Activated naive CD8-positive, alpha-beta T cell (primary cell): Measurements from ENCODE around the gene ATP8B4.
"Not testable (repeated sequence)": the region's sequence is repeated elsewhere in the genome, so short reads cannot be mapped to it uniquely, and the experiment has no call there.

Source experiments
- H3K27ac Mint-ChIP-seq: one replicate; pipeline ENCODE4 v1.8.0; 2021; ENCODE audit warnings: mixed read lengths
- H3K27me3 Mint-ChIP-seq: one replicate; pipeline ENCODE4 v1.8.0; 2021; ENCODE audit warnings: mixed read lengths
- H3K36me3 Mint-ChIP-seq: one replicate; pipeline ENCODE4 v1.8.0; 2021; ENCODE audit warnings: mixed read lengths
- H3K4me1 Mint-ChIP-seq: one replicate; pipeline ENCODE4 v1.8.0; 2021; ENCODE audit warnings: low read depth, mixed read lengths
- H3K4me3 Mint-ChIP-seq: one replicate; pipeline ENCODE4 v1.8.0; 2021; ENCODE audit warnings: mild to moderate bottlenecking, mixed read lengths
- H3K9me3 Mint-ChIP-seq: one replicate; pipeline ENCODE4 v1.8.0; 2021; ENCODE audit warnings: low read depth, mixed read lengths

Gene ATP8B4

DNA sequence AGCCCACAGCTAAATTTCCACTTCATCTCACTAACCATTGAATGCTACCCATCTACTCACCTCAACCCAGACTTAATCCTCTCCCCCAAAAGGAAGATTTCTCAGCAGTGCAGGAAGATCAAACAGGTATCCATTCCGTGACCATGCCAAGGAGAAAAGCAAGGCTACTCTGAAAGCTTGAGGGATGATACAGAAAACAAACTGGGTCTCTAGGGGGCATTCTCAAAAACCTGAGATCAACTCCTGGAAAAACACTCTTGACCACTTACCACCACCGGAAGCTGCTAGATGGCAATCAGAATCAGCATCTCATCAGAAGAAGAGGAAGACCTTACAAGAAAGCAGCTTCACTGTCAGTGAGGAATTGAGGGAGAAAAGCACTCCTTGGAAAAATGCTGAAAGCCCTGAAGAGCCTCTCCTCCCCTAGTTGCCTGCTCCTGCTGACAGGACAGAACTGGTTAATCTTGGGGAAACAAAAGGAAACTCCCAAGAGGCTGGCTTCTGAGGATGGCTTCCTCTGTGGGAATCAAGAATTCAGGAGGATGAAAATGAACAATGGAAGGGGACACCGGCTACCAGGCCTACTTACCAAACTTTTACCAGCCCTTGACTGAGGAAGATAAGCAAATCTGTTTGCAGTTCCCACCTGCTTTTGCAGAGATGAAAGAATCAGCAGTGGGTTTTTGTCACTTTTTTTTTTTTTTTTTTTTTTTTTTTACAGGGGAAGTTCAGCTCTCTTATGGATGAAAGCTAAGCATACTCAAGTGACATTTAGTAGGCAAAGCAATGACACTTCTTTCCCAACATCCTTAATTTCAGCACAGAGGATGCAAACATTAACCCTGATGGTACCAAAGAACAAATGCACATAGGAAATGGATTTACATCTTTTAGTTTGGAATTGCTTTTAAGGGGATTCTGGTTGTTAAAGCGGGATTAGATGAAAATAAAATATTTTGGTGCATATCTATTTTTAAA, at the start of gene ATP8B4:
Gene ATP8B4, minus strand, starts transcription at position 171 of the 978 bp plus-strand sequence. CDS start 12,267 bp downstream, outside the sequence.
- peaks cover 11% of the 10 kb centered on the region for H3K9me3 Mint-ChIP-seq
- H3K27me3 Mint-ChIP-seq, result peaks cover 5% of the 10 kb centered on the region
- no peak within 1 kb of the TSS for H3K27ac Mint-ChIP-seq
- peaks cover 3% of the 10 kb centered on the region for H3K36me3 Mint-ChIP-seq
- peaks cover 11% of the 10 kb centered on the region for H3K4me1 Mint-ChIP-seq
- H3K4me3 Mint-ChIP-seq, result no peak within 1 kb of the TSS

DNA sequence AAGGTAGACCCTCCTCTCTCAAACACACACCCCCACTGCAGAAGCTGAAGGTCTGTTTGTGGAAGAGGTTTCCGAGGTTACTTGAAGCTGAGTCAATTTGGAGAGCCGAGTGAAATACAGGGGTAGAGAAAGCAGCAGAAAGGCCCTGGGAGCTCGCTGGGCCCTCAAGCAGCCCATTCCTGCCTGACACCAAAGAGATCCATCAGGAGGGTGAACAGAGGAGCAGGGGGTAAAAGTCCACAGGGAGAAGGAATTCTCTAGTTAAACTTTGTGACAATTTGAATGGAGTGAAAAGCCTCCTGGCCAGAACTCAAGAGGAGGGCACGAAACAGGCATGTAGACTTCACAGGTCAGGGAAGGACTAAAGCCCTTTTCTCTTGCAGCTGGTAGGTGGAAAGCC, 49.3 kb upstream of the ATP8B4 start:
- Mint-ChIP-seq H3K36me3 (no peaks in the 10 kb centered on the region), H3K27me3 (no peaks in the 10 kb centered on the region)

DNA sequence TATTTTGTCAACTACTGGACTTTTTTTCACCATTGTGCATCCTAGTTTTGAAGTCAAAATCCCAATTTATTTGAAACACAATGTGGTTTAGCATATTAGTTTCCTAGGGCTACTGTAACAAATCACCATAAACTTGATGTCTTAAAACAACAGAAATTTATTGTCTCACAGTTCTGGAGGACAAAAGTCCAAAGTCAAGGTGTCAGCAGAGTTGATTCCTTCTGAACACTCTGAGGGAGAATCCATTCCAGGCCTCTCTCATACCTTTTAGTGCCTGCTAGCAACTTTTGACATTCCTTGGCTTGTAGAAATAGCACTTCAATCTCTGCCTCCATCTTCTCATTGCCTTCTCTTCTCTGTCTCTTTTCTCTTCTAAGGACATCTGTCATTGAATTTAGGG, 48.1 kb upstream of the ATP8B4 start:
- no peaks in the 10 kb centered on the region for H3K36me3 Mint-ChIP-seq

More for the DNA sequence above, 49.3 kb upstream of the ATP8B4 start:
- Mint-ChIP-seq H3K27ac (no peak overlapping the region), H3K9me3 (peaks cover 6% of the 10 kb centered on the region), H3K4me1 (no peaks in the 10 kb centered on the region), H3K4me3 (no peak overlapping the region)

GRCh38 chr15:50166216-50166615, 47.2 kb upstream of the ATP8B4 start:
- Mint-ChIP-seq H3K27ac (no peak overlapping the region), H3K27me3 (peaks cover 2% of the 10 kb centered on the region), H3K4me3 (no peak overlapping the region), H3K36me3 (no peaks in the 10 kb centered on the region), H3K4me1 (no peaks in the 10 kb centered on the region), H3K9me3 (no peaks in the 10 kb centered on the region)

More for the DNA sequence above, 48.1 kb upstream of the ATP8B4 start:
- no peak overlapping the region for H3K4me3 Mint-ChIP-seq
- H3K9me3 Mint-ChIP-seq, result peaks cover 6% of the 10 kb centered on the region
- no peak overlapping the region for H3K27ac Mint-ChIP-seq
- no peaks in the 10 kb centered on the region for H3K4me1 Mint-ChIP-seq
- H3K27me3 Mint-ChIP-seq, result peaks cover 2% of the 10 kb centered on the region

GRCh38 chr15:50164458-50164857, 45.4 kb upstream of the ATP8B4 start:
- H3K36me3 Mint-ChIP-seq, result no peaks in the 10 kb centered on the region
- peaks cover 2% of the 10 kb centered on the region for H3K27me3 Mint-ChIP-seq
- H3K9me3 Mint-ChIP-seq, result no peaks in the 10 kb centered on the region
- H3K4me3 Mint-ChIP-seq, result no peak overlapping the region
- H3K4me1 Mint-ChIP-seq, result no peaks in the 10 kb centered on the region
- no peak overlapping the region for H3K27ac Mint-ChIP-seq

- Mint-ChIP-seq H3K4me3 (no peak overlapping the region), H3K9me3 (no peaks in the 10 kb centered on the region), H3K4me1 (no peaks in the 10 kb centered on the region), H3K27me3 (peaks cover 2% of the 10 kb centered on the region), H3K27ac (no peak overlapping the region), H3K36me3 (no peaks in the 10 kb centered on the region)
Measured at GRCh38 chr15:50163719-50164410, 44.8 kb upstream of the ATP8B4 start.

- Mint-ChIP-seq H3K4me1 (no peaks in the 10 kb centered on the region), H3K27me3 (peaks cover 2% of the 10 kb centered on the region), H3K4me3 (no peak overlapping the region), H3K27ac (no peak overlapping the region), H3K9me3 (no peaks in the 10 kb centered on the region), H3K36me3 (no peaks in the 10 kb centered on the region)
Measured at GRCh38 chr15:50162969-50163718, 44.1 kb upstream of the ATP8B4 start.

GRCh38 chr15:50158236-50158635, 39.2 kb upstream of the ATP8B4 start:
- H3K9me3 Mint-ChIP-seq, H3K4me1 Mint-ChIP-seq, H3K4me3 Mint-ChIP-seq, H3K27me3 Mint-ChIP-seq, H3K27ac Mint-ChIP-seq, H3K36me3 Mint-ChIP-seq: not testable (repeated sequence)

DNA sequence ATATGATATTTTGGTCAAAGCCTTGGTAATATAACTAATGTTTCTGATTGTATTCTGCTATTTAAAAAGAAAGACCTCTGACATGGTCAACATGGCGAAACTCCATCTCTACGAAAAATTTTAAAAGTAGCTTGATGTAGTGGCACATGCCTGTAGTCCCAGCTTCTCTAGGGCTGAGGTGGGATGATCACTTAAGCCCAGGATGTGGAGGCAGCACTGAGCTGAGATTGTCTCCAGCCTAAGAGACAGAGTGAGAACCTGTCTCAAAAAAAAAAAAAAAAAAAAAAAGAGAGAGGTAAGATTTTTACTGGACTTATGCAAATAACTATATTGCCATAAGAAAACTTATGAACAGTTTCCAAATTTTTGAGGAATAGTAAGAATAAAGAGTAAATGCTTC, 32.4 kb upstream of the ATP8B4 start:
- H3K36me3 Mint-ChIP-seq, result peaks cover 3% of the 10 kb centered on the region
- H3K9me3 Mint-ChIP-seq, result peaks cover 8% of the 10 kb centered on the region
- peaks cover 3% of the 10 kb centered on the region for H3K27me3 Mint-ChIP-seq
- no peaks in the 10 kb centered on the region for H3K4me1 Mint-ChIP-seq
- no peak overlapping the region for H3K4me3 Mint-ChIP-seq
- H3K27ac Mint-ChIP-seq, result no peak overlapping the region

GRCh38 chr15:50150851-50151250, 31.8 kb upstream of the ATP8B4 start:
- Mint-ChIP-seq H3K4me1 (no peaks in the 10 kb centered on the region), H3K36me3 (no peaks in the 10 kb centered on the region), H3K27me3 (peaks cover 3% of the 10 kb centered on the region), H3K9me3 (peaks cover 4% of the 10 kb centered on the region), H3K27ac (no peak overlapping the region), H3K4me3 (no peak overlapping the region)

DNA sequence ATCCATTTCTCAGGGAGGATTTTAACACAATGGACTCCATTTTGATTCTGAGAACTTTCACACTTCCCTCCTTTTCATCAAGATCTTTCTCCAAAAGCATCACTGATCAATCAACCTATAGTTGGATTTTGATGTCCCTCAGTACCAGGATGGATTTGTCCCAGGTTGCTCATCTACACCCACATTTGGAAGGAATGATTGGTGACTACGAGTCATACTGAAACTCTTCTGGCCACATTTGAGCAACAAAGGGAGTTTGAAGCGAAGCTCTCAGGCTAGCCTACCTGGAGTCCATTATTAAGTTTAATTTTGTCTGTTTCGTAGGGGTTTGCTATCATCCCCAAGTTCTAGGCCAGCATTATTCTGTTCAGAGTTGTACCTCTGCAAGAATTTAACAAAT, 31.3 kb upstream of the ATP8B4 start:
- Mint-ChIP-seq H3K4me1 (peaks cover 2% of the 10 kb centered on the region), H3K27me3 (peaks cover 3% of the 10 kb centered on the region), H3K27ac (no peak overlapping the region), H3K36me3 (no peaks in the 10 kb centered on the region), H3K4me3 (no peak overlapping the region), H3K9me3 (peaks cover 4% of the 10 kb centered on the region)

GRCh38 chr15:50149090-50149489, 30.1 kb upstream of the ATP8B4 start:
- Mint-ChIP-seq H3K27ac (no peak overlapping the region), H3K9me3 (peaks cover 4% of the 10 kb centered on the region), H3K27me3 (peaks cover 3% of the 10 kb centered on the region), H3K4me1 (peaks cover 2% of the 10 kb centered on the region), H3K4me3 (no peak overlapping the region), H3K36me3 (no peaks in the 10 kb centered on the region)

- H3K27me3 Mint-ChIP-seq, result peaks cover 3% of the 10 kb centered on the region
- H3K4me1 Mint-ChIP-seq, result peaks cover 2% of the 10 kb centered on the region
- H3K36me3 Mint-ChIP-seq, result no peaks in the 10 kb centered on the region
- no peak overlapping the region for H3K4me3 Mint-ChIP-seq
- no peak overlapping the region for H3K27ac Mint-ChIP-seq
- H3K9me3 Mint-ChIP-seq, result peaks cover 4% of the 10 kb centered on the region
Measured at GRCh38 chr15:50148362-50148963, 29.4 kb upstream of the ATP8B4 start.

- H3K36me3 Mint-ChIP-seq, result no peaks in the 10 kb centered on the region
- H3K27ac Mint-ChIP-seq, result no peak overlapping the region
- H3K4me3 Mint-ChIP-seq, result no peak overlapping the region
- H3K9me3 Mint-ChIP-seq, result no peaks in the 10 kb centered on the region
- H3K27me3 Mint-ChIP-seq, result no peaks in the 10 kb centered on the region
- H3K4me1 Mint-ChIP-seq, result peaks cover 2% of the 10 kb centered on the region
Measured at GRCh38 chr15:50146632-50147031, 27.6 kb upstream of the ATP8B4 start.
